ENCODE measurements around the gene MMP24.

MMP24 gene

GRCh38 chr20:35285806-35286076 lies 59.3 kb downstream of the MMP24 start:
- Histone ChIP-seq H3K4me1 (no peaks in the 10 kb centered on the region), H3K9me3 (no peaks in the 10 kb centered on the region), H3K36me3 (peaks cover 11% of the 10 kb centered on the region), H3K4me3 (ENCODE audit: low read depth, low read length) (no peak overlapping the region; the same call in 1 of the 2 replicates), H3K27me3 (no peaks in the 10 kb centered on the region)
- DNase-seq, result no peak
- no peak for TF ChIP-seq CTCF (IDR thresholded peaks at IDR 0.05; ENCODE audit: low read depth, low read length)

GRCh38 chr20:35286077-35286898 lies 59.8 kb downstream of the MMP24 start:
- TF ChIP-seq CTCF (IDR thresholded peaks at IDR 0.05; ENCODE audit: low read depth, low read length), result no peak
- Histone ChIP-seq H3K4me1 (no peaks in the 10 kb centered on the region), H3K9me3 (no peaks in the 10 kb centered on the region), H3K27me3 (no peaks in the 10 kb centered on the region), H3K4me3 (ENCODE audit: low read depth, low read length) (no peak overlapping the region), H3K36me3 (peaks cover 10% of the 10 kb centered on the region)
- DNase-seq, result no peak

GRCh38 chr20:35286899-35287508 lies 60.5 kb downstream of the MMP24 start:
- no peaks in the 10 kb centered on the region for H3K27me3 ChIP-seq
- no peaks in the 10 kb centered on the region for H3K9me3 ChIP-seq
- H3K4me3 ChIP-seq (ENCODE audit: low read depth, low read length), result no peak overlapping the region
- no peak for TF ChIP-seq CTCF (IDR thresholded peaks at IDR 0.05; ENCODE audit: low read depth, low read length)
- no peak for DNase-seq
- H3K4me1 ChIP-seq, result no peaks in the 10 kb centered on the region
- H3K36me3 ChIP-seq, result peaks cover 10% of the 10 kb centered on the region

- Histone ChIP-seq H3K9me3 (no peaks in the 10 kb centered on the region), H3K36me3 (peaks cover 6% of the 10 kb centered on the region; the same call in 1 of the 2 replicates), H3K4me3 (ENCODE audit: low read depth, low read length) (no peak overlapping the region), H3K27me3 (no peaks in the 10 kb centered on the region), H3K4me1 (no peaks in the 10 kb centered on the region)
- no peak for TF ChIP-seq CTCF (IDR thresholded peaks at IDR 0.05; ENCODE audit: low read depth, low read length)
- no peak for DNase-seq
Observed at GRCh38 chr20:35287509-35288324, 61.2 kb downstream of the MMP24 start.

GRCh38 chr20:35288325-35289060 lies 62.0 kb downstream of the MMP24 start:
- TF ChIP-seq CTCF (IDR thresholded peaks at IDR 0.05; ENCODE audit: low read depth, low read length), result no peak
- no peak overlapping the region for H3K4me3 ChIP-seq (ENCODE audit: low read depth, low read length)
- no peaks in the 10 kb centered on the region for H3K9me3 ChIP-seq
- DNase-seq, result no peak
- no peaks in the 10 kb centered on the region for H3K27me3 ChIP-seq
- peaks cover 3% of the 10 kb centered on the region; the same call in 1 of the 2 replicates for H3K36me3 ChIP-seq
- H3K4me1 ChIP-seq, result no peaks in the 10 kb centered on the region

Measured in BE2C (cell line).